ENCODE results near the gene ZNF141.
"Not testable (repeated sequence)": the region's sequence is repeated elsewhere in the genome, so short reads cannot be mapped to it uniquely, and the experiment has no call there.

DNA sequence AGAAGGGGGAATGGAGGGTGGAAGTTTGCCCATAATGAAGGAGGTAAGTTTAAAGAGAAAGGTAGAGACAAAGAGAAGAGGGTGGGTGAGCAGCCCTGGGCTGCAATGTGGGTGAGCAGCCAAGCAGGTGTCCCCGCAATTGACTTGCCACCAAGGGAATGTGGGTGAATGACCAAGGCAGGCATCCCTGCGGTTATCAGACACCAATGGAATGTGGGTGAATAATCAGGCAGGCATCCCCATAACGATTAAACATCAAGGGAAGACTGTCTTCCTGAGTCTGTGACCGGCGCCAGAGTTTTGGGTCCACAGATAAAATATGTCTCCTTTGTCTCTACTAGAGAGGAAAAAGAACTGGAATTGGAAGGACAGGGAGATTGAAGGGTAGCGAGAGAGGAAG, 70.7 kb downstream of the ZNF141 start:
- TF ChIP-seq CTCF (IDR thresholded peaks at IDR 0.05 in 2 of 3, conservative IDR thresholded peaks at IDR 0.05 in 1 of 3; ENCODE audit: borderline replicate concordance in 1 of 3, insufficient read depth in 1 of 3, low read depth in 2 of 3, low read length in 2 of 3); POLR2A (IDR thresholded peaks at IDR 0.05; ENCODE audit: borderline replicate concordance, extremely low read depth, insufficient read depth, insufficient read length); EGR1 (IDR thresholded peaks at IDR 0.05; ENCODE audit: low read depth); POLR2AphosphoS5 (IDR thresholded peaks at IDR 0.05; ENCODE audit: low read depth, low read length); YY1 (IDR thresholded peaks at IDR 0.05; ENCODE audit: extremely low read depth, insufficient replicate concordance, low read depth, low read length): not testable (repeated sequence)
- TF ChIP-seq, protein P1, sequence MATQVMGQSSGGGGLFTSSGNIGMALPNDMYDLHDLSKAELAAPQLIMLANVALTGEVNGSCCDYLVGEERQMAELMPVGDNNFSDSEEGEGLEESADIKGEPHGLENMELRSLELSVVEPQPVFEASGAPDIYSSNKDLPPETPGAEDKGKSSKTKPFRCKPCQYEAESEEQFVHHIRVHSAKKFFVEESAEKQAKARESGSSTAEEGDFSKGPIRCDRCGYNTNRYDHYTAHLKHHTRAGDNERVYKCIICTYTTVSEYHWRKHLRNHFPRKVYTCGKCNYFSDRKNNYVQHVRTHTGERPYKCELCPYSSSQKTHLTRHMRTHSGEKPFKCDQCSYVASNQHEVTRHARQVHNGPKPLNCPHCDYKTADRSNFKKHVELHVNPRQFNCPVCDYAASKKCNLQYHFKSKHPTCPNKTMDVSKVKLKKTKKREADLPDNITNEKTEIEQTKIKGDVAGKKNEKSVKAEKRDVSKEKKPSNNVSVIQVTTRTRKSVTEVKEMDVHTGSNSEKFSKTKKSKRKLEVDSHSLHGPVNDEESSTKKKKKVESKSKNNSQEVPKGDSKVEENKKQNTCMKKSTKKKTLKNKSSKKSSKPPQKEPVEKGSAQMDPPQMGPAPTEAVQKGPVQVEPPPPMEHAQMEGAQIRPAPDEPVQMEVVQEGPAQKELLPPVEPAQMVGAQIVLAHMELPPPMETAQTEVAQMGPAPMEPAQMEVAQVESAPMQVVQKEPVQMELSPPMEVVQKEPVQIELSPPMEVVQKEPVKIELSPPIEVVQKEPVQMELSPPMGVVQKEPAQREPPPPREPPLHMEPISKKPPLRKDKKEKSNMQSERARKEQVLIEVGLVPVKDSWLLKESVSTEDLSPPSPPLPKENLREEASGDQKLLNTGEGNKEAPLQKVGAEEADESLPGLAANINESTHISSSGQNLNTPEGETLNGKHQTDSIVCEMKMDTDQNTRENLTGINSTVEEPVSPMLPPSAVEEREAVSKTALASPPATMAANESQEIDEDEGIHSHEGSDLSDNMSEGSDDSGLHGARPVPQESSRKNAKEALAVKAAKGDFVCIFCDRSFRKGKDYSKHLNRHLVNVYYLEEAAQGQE (IDR thresholded peaks at IDR 0.05; ENCODE audit: low read depth), result not testable (repeated sequence)
